Posterior vena cava (tissue), 2 donors: Measurements from ENCODE around the gene FLOT2. TPM values are rescaled to one million over a fixed set of nuclear protein-coding genes. Genes with fewer than 3 reads are reported as not detected.
"Not testable (repeated sequence)": the region's sequence is repeated elsewhere in the genome, so short reads cannot be mapped to it uniquely, and the experiment has no call there.

ENCODE experiments used
- DNase-seq: peaks from one replicate; pipeline ENCODE4 v3.0.0-alpha.2; 2020; ENCODE audit warnings: low spot score
- intact Hi-C, 2 donors: fragments of 100-400 bp; cut with DNase I; formaldehyde crosslinking; loops; one replicate each; pipeline versions ENCODE4 v1.14.1 to v1.14.2; 2022 to 2023
- total RNA-seq, 2 donors: library from RNA; stranded (reverse); fragmentation: NEBNext Ultra II Directional; extraction: Animal tissue kit (Norgen Biotek cat#: 25700); gene quantifications; one replicate each; pipeline ENCODE4 v1.2.1, GENCODE V29; 2021
- donor health status: DM: yes; HTN: yes; CAD: no.
- donor health status: DM: yes; HTN: yes; CAD: no.

Gene FLOT2
- total RNA-seq, 2 donors from 2014 or later: 99.0 to 101 TPM

- DNase-seq: no peak
- intact Hi-C loops: no loop called here
Measured at GRCh38 chr17:28858801-28859355, 38.7 kb downstream of the FLOT2 start.

GRCh38 chr17:28857905-28858800, 39.4 kb downstream of the FLOT2 start:
- no peak for DNase-seq
- intact Hi-C loops: no loop called here

- no peak for DNase-seq
- intact Hi-C loops: no loop called here
Measured at GRCh38 chr17:28856028-28856574, 41.4 kb downstream of the FLOT2 start.

GRCh38 chr17:28855336-28855679, 42.2 kb downstream of the FLOT2 start:
- intact Hi-C loops: no loop called here
- DNase-seq: no peak

- peak; percentile 95 for DNase-seq
Measured at GRCh38 chr17:28854457-28855335, 42.8 kb downstream of the FLOT2 start, which contains the start of gene ERAL1. ERAL1 (plus strand) TSS chr17:28855016; CDS start chr17:28855035, 19 bp downstream.

GRCh38 chr17:28853295-28853694, 44.2 kb downstream of the FLOT2 start:
- no peak for DNase-seq
- intact Hi-C loops: no loop called here

More at GRCh38 chr17:28854457-28855335, 42.8 kb downstream of the FLOT2 start, which contains the start of gene ERAL1:
- intact Hi-C loops: no loop called here

- intact Hi-C loops: loop anchor here in 1 of 2 donors (10.0 kb wide), 1 partner anchor 84 kb away; no protein-coding TSS in a partner anchor
- DNase-seq: peak; percentile 19
Measured at GRCh38 chr17:28849281-28849680, 48.3 kb downstream of the FLOT2 start.

GRCh38 chr17:28848667-28849066, 48.9 kb downstream of the FLOT2 start:
- intact Hi-C loops: loop anchor here in 1 of 2 donors (10.0 kb wide), 1 partner anchor 84 kb away; no protein-coding TSS in a partner anchor
- peak; percentile 36 for DNase-seq

GRCh38 chr17:28846699-28847098, 50.8 kb downstream of the FLOT2 start:
- peak; percentile 58 for DNase-seq
- intact Hi-C loops: loop anchor here in 1 of 2 donors (10.0 kb wide), 1 partner anchor 82 kb away; no protein-coding TSS in a partner anchor

- intact Hi-C loops: loop anchor here in 1 of 2 donors (10.0 kb wide), 1 partner anchor 81 kb away; no protein-coding TSS in a partner anchor
Measured at GRCh38 chr17:28846231-28846630, 51.3 kb downstream of the FLOT2 start.

GRCh38 chr17:28843816-28844148, 53.8 kb downstream of the FLOT2 start:
- intact Hi-C loops: loop anchor here in 1 of 2 donors (10.0 kb wide), 1 partner anchor 79 kb away; no protein-coding TSS in a partner anchor
- DNase-seq: peak; percentile 28

More at GRCh38 chr17:28846231-28846630, 51.3 kb downstream of the FLOT2 start:
- DNase-seq: peak; percentile 20

- intact Hi-C loops: loop anchor here in 1 of 2 donors (10.0 kb wide), 1 partner anchor 78 kb away; no protein-coding TSS in a partner anchor
- peak; percentile 96 for DNase-seq
Measured at GRCh38 chr17:28842282-28843012, 55.1 kb downstream of the FLOT2 start, which contains the start of gene FAM222B. FAM222B (minus strand) TSS chr17:28842790; CDS start chr17:28766667, 76,123 bp downstream.

GRCh38 chr17:28841901-28842281, 55.6 kb downstream of the FLOT2 start:
- DNase-seq: no peak
- intact Hi-C loops: loop anchor here in 1 of 2 donors (10.0 kb wide), 1 partner anchor 77 kb away; no protein-coding TSS in a partner anchor

- no peak for DNase-seq
- intact Hi-C loops: no loop called here
Measured at GRCh38 chr17:28839221-28839620, 58.3 kb downstream of the FLOT2 start.

- DNase-seq, intact Hi-C loops: not testable (repeated sequence)
Measured at GRCh38 chr17:28836541-28836940, 61.0 kb downstream of the FLOT2 start.

GRCh38 chr17:28834420-28834819, 63.1 kb downstream of the FLOT2 start:
- intact Hi-C loops: no loop called here
- no peak for DNase-seq
